ENCODE measurements around the gene DYNLT4. TPM values are rescaled to one million over a fixed set of nuclear protein-coding genes. Genes with fewer than 3 reads are reported as not detected.

DYNLT4 gene
- total and polyA plus RNA-seq, 2 of the 13 experiments (the other 11 are each of a cell fraction or from before 2014, with no cell fraction given) = 0.77 TPM; not detected in 1

GRCh38 chr1:44786138-44786840 is 20.9 kb downstream of the DYNLT4 start (continued):
- no peak for TF ChIP-seq ZBTB40 (IDR thresholded peaks at IDR 0.05)
- peak; percentile 69 for TF ChIP-seq ZBTB40 (CRISPR knock-in tag; IDR thresholded peaks at IDR 0.05)
- peak; percentile 53; the same call in 1 of the 2 replicates for TF ChIP-seq KDM5B (CRISPR knock-in tag; IDR thresholded peaks at IDR 0.05; ENCODE audit: borderline replicate concordance)
- TF ChIP-seq NFRKB (IDR thresholded peaks at IDR 0.05) = no peak
- TF ChIP-seq ZNF232 (CRISPR knock-in tag; IDR thresholded peaks at IDR 0.05; ENCODE audit: borderline replicate concordance) = no peak
- TF ChIP-seq ZNF263 (CRISPR knock-in tag; IDR thresholded peaks at IDR 0.05) = 0 out of 2 replicates have a peak, but pooled peaks have one; percentile 4
- peak; percentile 32; the same call in 1 of the 2 replicates for TF ChIP-seq EEA1 (CRISPR knock-in tag; IDR thresholded peaks at IDR 0.05; ENCODE audit: borderline replicate concordance)
- TF ChIP-seq ZNF839 (CRISPR knock-in tag; IDR thresholded peaks at IDR 0.05; ENCODE audit: borderline replicate concordance) = no peak
- no peak for TF ChIP-seq ZNF367 (CRISPR knock-in tag; IDR thresholded peaks at IDR 0.05; ENCODE audit: borderline replicate concordance)
- TF ChIP-seq HNF4A (CRISPR knock-in tag; IDR thresholded peaks at IDR 0.05) = no peak
- TF ChIP-seq ZBTB37 (CRISPR knock-in tag; IDR thresholded peaks at IDR 0.05) = no peak
- no peak for TF ChIP-seq ZNF512B (CRISPR knock-in tag; IDR thresholded peaks at IDR 0.05; ENCODE audit: borderline replicate concordance)
- peak; percentile 74; the same call in 1 of the 2 replicates for TF ChIP-seq ZNF598 (CRISPR knock-in tag; IDR thresholded peaks at IDR 0.05; ENCODE audit: borderline replicate concordance)
- no peak for TF ChIP-seq TEAD2 (CRISPR knock-in tag; IDR thresholded peaks at IDR 0.05)
- peak; percentile 44 for TF ChIP-seq ZNF891 (CRISPR knock-in tag; IDR thresholded peaks at IDR 0.05)
